HG02642 (cell line): ENCODE measurements around the gene VSIG10L.

Experiments used
- ATAC-seq: cut with Tn5 transposase; IDR thresholded peaks from one replicate; pipeline ENCODE4 v1.9.1; 2021; ENCODE audit warnings: mild to moderate bottlenecking; ENCODE audit not compliant: unreplicated experiment, poor library complexity

Gene VSIG10L

DNA sequence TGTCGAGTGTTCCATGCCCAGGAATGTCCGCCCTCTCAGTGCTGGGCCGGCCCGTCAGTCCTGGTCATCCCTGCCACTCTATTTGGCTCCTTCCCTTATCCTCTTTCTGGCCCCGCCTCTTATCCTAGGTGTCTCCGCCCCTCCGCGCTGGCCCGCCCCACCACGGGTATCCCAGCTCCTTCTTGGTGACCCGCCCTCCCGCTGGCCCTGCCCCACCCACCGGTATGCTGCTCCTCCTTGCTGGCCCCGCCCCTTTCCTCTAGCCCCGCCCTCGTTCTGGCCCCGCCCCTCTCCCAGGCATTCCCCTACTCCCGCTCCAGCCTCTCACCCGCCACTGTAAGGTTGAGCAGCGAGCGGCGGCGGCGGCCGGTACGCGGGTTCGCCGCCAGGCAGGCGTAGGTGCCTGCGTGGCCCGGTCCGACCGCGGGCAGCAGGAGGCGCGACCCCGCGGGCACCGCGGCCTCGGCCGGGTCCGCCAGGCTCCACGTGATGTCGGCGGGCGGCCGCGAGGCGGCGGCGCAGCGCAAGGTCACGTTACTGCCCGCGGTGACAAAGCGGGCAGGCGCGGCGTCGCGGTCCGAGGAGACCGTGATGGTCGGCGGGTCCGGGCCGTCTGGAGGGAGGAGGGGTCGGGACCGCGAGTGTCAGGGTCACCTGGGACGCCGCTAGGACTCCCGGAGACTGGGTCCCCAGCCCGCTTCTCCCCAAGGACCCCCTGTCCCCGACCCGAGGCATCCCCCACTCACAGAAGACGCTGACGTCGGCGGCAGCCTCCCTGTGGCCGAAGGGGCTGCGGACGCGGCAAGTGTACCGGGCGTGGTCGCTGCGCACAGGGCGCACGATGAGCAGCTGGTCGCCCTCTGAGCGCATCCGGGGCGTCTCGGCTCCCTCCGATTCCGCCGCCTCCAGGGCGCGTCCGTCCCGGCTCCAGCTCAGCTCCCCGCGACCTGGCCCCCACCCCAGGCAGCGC is 2.0 kb downstream of the VSIG10L start:
- peak; percentile 60 for ATAC-seq

DNA sequence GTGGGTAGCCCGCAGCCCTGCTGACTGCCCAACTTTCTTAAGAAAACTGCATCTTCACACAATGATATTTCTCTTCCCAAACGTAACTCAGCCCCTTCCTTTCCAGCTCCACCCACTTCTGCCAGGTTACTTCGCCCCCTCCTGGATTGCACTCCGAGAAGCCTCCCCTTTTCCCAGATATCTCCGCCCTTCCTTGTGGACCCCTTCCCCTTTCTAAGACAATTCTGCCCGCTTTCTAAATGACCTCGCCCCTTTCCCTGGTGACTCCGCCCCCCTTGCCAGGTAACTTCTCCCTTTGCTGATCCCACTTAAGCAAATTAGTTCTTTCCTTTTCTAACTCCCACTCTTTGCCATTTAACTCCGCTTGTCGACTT is 2.6 kb downstream of the VSIG10L start:
- ATAC-seq = peak; percentile 1

DNA sequence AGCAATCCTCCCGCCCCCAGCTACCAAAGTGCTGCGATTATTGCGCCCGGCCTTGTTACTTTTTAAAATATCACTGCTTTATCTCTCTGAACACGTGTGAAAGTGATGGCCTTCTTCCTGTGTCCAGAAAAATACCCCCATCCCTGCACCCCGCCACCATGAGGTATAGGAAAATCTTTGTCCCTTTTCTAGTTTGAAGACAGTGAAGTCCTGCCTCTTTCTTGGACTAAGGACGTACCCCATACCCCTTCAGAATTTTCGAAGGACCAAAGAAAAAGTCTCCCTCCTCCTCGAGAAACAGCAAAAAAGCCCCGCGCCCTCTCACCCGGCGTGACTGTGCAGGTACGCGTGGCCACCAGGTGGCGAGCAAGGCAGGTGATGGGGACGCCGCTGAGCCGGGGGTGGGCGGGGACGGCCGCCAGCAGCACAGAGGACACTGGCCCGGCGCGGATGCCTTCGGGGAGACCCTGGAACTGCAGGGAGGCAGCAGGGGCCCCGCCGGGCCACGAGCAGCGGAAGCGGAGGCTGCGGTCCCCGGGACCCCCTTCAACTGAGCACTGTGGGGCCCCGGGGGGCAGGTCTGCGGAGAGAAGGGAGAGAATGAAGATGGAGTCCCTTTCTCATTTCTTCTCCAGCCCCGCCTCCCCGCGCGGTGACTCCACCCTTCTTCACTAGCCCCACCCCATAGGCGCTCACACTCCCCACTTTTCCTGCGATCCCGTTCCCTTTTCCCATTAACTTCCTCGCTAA is 3.2 kb downstream of the VSIG10L start:
- ATAC-seq = peak; percentile 65

DNA sequence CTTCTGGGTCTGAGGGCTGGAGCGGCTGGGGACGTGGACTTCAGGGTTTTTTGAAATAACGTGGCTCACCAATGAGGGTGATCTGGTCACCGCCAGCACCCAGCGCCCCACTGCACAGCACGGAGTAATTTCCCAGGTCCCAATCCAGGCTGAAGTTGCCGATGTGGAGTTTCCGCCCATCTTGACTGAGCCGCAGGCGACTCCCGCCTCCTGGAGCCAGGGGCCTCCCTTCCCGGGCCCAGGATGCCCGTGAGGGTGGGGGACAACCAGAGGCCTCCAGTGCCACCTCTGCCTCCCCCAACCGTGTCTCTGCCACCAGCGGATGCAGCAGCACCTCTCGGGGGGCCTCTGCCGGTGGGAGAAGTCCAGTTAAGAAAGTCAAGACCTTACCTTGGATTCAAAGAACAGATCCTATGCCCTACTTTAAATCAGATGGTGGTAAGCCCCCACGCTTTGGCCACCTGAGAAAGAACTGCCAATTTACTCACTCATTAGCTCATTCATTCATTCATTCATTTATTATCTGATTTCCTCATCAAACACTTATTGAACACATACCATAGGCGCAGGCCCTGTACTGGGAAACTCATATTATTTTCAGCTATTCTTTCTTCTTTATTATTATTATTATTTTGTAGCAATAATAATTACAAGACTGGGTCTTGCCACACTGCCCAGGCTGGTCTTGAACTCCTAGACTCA is 3.9 kb downstream of the VSIG10L start:
- no peak for ATAC-seq

DNA sequence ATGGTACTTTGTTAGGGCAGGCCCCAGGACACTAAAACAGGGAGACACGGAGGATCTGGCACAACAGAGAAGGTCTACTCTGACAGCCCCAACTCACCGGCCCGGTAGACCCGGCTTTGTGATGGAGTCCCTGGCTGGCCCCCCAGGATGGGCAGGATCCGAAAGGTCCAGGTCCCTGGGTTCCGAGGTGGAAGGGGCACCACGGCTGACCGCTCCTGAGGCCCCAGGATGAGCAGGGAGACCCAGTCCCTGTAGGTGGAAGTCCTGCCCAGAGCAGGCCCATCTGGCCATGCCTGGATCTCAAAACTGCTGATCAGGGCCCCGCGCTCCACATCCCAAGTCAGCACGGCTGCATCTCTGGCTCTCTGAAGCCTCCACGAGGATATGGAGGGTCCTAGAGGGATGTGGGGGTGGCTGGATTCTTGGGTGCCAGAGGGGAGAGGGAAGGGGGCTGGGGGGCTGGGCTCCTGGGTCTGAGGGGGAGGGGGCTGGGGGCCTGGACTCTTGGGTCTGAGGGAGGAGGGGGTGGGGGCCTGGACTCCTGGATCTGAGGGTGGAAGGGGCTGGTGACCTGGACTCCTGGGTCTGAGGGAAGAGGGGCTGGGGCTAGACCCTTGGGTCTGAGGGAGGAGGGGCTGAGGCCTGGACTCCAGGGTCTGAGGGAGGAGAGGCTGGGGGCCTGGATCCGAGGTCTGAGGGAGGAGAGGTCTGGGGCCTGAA is 4.6 kb downstream of the VSIG10L start:
- no peak for ATAC-seq

DNA sequence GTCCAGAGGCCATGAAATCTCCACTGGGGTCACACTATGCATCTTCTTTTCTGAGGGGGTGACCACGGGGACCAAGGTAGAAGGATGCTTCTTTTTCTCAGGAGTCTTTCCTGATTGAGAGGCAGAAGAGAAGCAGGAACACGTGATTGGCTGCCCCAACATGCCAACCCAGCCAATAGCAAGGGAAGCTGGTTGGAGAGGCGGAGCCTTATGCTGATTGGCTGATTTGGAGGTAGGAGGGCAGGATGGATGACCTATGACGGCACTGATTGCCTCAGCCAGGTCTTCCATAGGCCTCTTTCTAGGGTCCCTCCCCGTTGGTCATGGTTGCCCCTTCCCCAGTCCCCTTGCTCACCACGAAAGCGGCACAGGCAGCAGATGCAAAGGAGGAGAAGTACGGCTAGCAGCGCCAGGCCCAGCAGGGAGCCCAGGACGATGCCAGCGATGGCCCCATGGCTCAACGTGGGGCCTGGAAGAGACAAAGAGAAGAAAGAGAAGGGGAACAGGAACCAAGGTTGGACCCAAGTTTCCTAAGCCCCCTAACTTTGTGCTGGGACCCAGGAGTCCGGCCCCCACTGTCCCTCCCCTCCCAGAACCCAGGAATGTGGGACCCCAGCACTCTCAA is 8.0 kb downstream of the VSIG10L start:
- ATAC-seq = no peak

DNA sequence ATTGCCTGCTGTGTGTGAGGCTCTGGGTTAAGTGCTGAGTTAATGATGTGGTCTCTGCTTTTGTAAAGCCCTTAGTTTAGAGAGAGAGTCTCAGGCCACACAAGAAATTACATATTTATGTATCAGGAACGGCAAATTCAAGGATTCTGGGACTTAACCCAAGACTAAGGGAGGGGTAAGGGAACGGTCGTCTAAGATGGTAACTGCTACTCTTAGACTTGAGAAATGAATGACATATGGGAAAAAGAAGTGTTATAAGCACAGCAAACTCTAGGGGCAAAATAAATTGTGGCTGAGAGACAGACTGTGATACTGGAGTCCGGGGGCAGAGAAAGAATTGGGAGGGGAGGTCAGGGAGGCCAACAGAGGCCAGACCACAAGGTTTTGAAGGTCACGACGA is 10.2 kb downstream of the VSIG10L start:
- ATAC-seq = no peak

DNA sequence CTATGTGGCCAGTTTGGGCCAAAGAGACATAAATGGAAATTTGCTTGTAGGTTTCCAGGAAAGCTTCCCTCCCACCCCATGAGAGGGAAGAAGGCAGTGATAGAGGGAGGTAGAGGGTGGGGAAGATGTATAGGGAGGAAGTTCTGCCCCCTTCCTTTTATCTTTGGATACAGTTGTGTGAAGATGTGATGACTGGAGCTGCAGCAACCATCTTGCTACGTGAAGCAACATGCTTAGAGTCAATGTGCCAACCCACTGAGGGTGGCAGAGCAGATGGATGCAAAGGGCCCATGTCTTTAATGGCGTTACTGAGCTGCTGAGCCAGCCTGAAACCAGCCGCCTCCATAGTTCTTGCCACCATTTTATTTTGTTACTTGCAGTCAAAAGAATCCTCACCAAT is 10.7 kb downstream of the VSIG10L start:
- no peak for ATAC-seq

DNA sequence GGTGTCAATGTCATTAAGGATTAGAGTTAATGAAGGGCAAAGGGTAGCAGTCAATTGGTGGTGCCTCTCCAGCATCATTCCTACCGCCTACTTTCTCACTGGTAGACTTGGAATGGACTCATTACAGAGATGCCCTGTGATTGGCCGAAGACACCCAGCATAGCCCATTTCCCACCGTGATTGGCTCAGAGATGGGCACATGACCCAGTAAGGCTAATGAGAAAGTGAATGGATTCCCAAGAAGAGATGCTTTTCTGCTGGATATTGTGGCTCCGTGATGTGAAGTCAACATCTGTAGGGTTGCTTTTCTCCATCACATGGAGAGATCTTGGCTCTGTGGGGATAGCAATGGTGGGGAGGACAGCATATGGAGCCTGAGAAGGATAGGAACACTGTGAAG is 11.6 kb downstream of the VSIG10L start:
- ATAC-seq = no peak

DNA sequence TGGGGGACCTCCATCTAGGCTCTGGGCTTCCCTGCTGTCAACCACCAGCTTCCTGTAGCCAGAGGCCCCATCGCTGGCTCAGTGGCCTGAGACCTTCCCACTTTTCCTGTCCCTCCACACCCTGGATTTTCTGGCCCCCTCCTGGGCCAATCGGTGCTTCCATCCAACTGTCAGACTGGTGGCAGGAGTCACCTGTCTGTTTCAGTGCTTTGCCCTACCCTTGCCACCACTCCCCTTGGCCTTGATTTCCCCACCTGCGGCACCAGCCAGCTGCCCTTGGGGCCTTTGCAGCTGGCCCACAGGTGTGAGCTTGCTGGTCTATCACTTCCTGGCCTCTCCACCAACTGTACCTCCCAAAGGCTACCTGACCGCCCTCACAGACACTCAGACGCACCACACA is 12.5 kb downstream of the VSIG10L start:
- ATAC-seq = no peak

DNA sequence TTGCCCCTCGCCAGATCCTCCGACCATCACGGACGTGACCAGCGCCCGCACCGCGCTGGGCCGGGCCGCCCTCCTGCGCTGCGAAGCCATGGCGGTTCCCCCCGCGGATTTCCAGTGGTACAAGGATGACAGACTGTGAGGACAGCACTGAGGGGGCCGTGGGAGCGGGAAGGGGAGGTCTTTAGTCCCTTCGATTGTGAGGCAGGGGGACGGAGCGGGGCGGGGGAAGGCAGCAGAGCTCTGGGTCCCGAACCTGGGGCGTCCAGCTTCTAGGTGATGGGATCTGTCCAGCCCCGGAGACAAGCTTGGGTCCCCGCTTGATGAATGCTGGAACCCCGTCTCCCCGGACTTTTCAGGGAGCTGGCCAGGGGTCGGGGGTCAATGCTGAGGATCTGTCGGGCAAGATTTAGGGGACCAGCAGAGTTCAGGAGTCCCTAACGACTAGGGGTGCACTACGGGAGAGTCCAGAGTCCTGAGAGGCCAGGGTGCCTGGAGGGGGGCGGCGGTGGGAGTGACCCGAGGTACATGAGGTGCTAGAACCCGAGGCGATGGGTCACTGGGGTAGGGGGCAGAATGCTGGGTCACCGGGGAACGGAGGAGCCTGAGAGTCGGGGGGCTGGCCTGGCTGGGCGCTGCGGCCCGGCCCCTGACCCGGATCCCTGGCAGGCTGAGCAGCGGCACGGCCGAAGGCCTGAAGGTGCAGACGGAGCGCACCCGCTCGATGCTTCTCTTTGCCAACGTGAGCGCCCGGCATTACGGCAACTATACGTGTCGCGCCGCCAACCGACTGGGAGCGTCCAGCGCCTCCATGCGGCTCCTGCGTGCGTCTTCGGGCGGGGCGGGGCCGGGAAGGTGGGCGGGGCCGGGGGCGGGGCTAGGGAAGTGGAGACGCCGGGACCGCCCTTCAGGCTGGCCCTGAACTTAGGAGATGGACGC is 14.6 kb downstream of the VSIG10L start:
- ATAC-seq = no peak

DNA sequence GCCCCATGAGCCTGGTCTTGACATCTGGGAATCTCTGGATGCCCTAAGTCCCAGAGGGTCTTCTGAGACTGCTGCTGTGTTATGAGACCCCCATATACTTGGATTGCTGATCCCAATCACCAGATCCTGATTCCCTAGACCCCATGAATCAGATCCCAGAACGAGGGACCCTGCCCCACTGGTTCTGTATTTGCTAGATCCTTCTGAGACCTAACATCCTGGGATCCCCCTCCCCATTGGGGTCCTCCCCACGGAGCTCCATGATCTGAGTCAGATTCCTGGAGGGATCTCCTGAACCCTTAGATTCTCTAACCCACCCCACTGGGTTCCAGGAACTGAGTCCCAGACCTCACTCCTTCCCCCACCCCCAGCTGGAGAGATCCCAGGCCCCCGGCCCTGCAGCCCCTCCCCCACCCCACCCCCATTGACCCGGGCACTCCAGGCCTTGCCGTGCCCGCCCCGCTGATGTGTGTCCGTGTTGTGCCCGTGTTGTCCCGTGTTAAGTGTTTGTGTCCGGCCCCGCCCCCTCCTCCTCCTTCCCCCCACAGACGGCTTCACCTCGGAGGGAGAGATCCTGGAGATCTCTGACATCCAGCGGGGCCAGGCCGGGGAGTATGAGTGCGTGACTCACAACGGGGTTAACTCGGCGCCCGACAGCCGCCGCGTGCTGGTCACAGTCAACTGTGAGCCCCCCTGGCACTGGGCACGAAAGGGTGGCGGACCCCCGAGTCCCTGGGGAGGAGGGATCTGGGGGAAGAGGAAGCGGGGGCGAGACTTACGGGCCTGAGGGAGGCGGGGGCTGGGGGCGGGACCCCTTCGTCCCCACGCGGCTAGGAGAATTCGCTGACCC is 15.5 kb downstream of the VSIG10L start:
- ATAC-seq = no peak

DNA sequence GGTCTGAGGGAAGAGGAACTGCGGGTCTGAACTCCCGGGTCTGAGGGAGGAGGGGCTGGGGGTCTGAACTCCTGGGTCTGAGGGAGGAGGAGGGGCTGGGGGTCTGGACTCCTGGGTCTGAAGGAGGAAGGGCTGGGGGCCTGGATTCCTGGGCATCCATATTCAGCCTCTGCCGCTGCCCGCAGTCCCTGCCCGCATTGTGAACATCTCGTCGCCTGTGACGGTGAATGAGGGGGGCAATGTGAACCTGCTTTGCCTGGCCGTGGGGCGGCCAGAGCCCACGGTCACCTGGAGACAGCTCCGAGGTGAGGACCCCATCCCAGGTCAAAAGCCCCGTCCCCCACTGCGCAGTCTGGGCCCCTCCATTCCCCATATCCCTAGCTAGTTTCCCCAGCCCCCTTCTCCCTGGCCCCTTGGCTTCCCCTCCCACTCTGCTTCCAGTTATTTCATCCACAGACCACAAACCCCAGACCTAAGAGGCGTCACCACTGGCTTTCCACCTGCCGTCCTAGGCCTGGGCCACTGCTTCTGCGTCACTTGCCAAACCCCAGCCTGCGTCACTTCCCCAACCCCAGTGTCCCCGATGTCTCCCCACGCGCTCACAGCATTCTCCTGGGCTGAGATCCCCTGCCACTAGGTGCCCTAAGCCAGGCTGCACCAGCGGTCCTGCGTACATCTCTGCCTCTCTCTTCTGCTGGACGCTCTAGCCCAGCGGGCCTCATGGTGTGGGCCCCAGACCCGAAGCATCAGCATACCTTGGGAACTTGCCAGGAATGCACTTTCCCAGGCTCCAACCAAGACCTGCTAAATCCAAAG is 16.6 kb downstream of the VSIG10L start:
- no peak for ATAC-seq

DNA sequence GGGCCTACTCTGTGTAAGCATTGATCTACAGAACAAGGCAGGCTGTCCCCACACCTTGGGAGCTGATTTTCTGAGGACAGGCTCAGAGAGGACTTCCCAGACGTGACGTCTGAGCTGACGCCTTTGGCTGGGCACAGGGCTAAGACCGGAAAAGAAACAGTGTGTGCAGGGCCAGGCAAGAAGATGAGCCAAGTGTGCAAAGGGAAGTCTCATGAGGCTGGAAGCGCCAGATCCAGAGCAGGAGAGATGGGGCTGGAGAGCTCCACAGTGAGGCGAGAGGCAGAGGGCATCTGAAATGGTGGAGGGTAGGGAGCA is 17.8 kb downstream of the VSIG10L start:
- ATAC-seq = no peak

DNA sequence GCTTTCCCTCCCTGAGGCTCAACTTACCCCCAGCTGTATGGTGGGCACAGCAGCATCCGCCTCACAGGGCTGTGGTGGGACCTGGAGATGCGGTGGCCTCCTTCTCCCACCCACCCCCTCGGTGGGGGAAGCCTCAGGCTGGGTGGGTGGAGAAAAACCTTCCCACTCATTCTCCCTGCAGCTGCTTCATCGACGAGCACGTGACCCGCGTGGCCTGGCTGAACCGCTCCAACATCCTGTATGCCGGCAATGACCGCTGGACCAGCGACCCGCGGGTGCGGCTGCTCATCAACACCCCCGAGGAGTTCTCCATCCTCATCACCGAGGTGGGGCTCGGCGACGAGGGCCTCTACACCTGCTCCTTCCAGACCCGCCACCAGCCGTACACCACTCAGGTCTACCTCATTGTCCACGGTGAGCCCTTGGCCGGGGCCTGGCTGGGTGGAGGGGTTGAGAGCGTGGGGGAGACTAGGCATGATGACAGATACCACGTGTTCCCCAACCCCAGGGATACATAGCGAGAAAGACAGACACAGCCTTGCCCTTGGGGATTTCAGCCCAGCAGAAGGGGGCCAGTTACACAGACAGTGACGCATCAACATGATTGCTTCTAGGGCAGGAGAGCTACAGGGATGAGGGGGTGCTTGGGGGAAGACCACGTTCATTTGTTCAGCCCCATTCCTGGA is 18.3 kb downstream of the VSIG10L start:
- no peak for ATAC-seq

DNA sequence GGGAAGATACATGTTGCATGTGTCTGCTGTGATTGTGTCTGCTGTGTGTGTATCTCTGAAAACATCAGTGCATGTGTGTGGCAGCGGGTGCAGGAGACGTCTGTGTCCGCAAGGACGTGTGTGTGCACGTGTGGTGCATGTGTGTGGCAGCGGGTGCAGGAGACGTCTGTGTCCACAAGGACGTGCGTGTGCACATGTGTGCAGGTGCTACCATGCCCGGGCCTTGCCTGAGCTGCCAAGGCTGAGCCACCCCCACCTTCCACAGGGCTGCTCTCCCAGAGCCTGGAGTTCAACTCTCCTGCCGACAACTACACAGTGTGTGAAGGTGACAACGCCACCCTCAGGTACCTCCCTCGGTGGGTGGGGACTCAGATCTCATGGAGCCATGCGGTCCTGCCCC is 20.1 kb downstream of the VSIG10L start:
- no peak for ATAC-seq

DNA sequence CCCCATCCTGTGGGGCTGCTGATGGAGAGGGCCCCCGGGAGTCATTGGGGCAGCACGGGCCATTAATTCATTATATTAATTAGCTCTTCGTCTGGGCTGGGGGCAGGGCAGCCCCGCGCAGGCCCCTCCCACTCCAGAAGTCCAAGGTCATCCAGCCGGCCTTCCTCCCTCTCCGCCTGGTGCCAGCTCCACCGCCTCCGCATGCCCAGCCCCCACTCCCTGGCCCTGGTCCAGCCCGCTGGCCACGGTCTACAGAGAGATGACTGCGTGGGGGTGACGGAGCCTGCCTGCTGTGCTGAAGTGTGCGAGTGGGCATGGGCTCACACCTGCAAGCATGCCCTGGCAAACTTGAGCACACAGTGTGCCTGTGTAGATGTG is 21.7 kb downstream of the VSIG10L start:
- ATAC-seq = no peak
